ENCODE data around the gene ATXN7L1.

DNA sequence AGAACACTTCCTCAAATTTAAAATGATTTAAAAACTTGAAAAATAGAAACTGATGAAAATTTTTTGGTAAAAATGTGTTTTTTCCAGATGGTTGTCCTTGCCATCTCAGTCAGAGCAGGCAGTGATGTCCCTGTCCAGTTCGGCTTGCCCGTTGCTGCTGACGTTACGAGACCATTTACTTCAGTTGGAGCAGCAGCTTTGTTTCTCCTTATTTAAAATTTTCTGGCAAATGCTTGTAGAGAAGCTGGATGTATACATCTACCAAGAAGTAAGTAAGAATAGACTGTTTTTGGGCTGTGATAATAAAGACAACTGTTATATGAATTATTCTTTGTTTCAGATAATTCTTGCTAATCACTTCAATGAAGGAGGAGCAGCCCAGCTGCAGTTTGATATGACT, 311.2 kb downstream of the ATXN7L1 start:
- no peak for TF ChIP-seq YY1 (IDR thresholded peaks at IDR 0.05; ENCODE audit: insufficient read depth, insufficient read length)
- TF ChIP-seq ZNF274 (IDR thresholded peaks at IDR 0.05; ENCODE audit: low read depth, low read length) = no peak
- TF ChIP-seq SUZ12 (IDR thresholded peaks at IDR 0.05; ENCODE audit: extremely low read depth, insufficient read depth, insufficient read length) = no peak
